Fibroblast of lung (primary cell): ENCODE data around the gene XRN2. TPM values are rescaled to one million over a fixed set of nuclear protein-coding genes. Genes with fewer than 3 reads are reported as not detected.

Experiments
- DNase-seq, 2 donors: peaks; one replicate each; pipeline versions ENCODE4 v3.0.0 to v3.0.0-alpha.2; 2010; ENCODE audit warnings: low read depth in 2 of 2
- H2AFZ ChIP-seq: 2 replicates; pipeline ENCODE4 v1.5.1; 2012; ENCODE audit warnings: low read length, control low read depth, inconsistent platforms
- H3K27ac ChIP-seq: 2 replicates; pipeline ENCODE4 v1.5.1; 2011; ENCODE audit warnings: low read length, control low read depth; ENCODE audit not compliant: insufficient read depth
- H3K27me3 ChIP-seq: 2 replicates; pipeline ENCODE4 v1.5.1; 2011; ENCODE audit warnings: mild to moderate bottlenecking, low read length; ENCODE audit not compliant: control insufficient read depth, insufficient read depth
- H3K36me3 ChIP-seq: 2 replicates; pipeline ENCODE4 v1.5.1; 2011; ENCODE audit warnings: low read length; ENCODE audit not compliant: control insufficient read depth, insufficient read depth
- H3K4me1 ChIP-seq: 2 replicates; pipeline ENCODE4 v1.5.1; 2011; ENCODE audit warnings: low read length; ENCODE audit not compliant: control insufficient read depth, insufficient read depth; ENCODE audit errors: extremely low read depth
- H3K4me2 ChIP-seq: 2 replicates; pipeline ENCODE4 v1.5.1; 2011; ENCODE audit warnings: low read length, control low read depth; ENCODE audit not compliant: insufficient read depth; ENCODE audit errors: extremely low read depth
- H3K4me3 ChIP-seq, 4 experiments: fragments of 200-600 bp in 1 of 4; sonication (generic) in 1 of 4; replicated peaks in 1 of 4; 2 replicates each; pipeline ENCODE4 v1.5.1; 2011 to 2016; ENCODE audit warnings: low read length in 4 of 4, low read depth in 3 of 4, mild to moderate bottlenecking in 3 of 4, control low read depth in 2 of 4, inconsistent platforms in 1 of 4, mixed read lengths in 1 of 4; ENCODE audit not compliant: insufficient read depth in 1 of 4; ENCODE audit errors: control extremely low read depth in 1 of 4
- H3K79me2 ChIP-seq: 2 replicates; pipeline ENCODE4 v1.5.1; 2012; ENCODE audit warnings: mild to moderate bottlenecking, low read length, inconsistent platforms; ENCODE audit not compliant: control insufficient read depth, insufficient read depth
- H3K9ac ChIP-seq: 2 replicates; pipeline ENCODE4 v1.5.1; 2011; ENCODE audit warnings: mild to moderate bottlenecking, low read length, control low read depth; ENCODE audit not compliant: insufficient read depth
- H3K9me3 ChIP-seq: 2 replicates; pipeline ENCODE4 v1.5.1; 2012; ENCODE audit warnings: low read depth, low read length; ENCODE audit not compliant: control insufficient read depth, insufficient read depth
- H4K20me1 ChIP-seq: 2 replicates; pipeline ENCODE4 v1.5.1; 2011; ENCODE audit warnings: low read length; ENCODE audit not compliant: control insufficient read depth, insufficient read depth; ENCODE audit errors: extremely low read depth
- CTCF ChIP-seq, 2 donors: IDR thresholded peaks in 1 of 2; conservative IDR thresholded peaks in 1 of 2; 1 replicate in 1 of 2; 2 replicates in 1 of 2; pipeline ENCODE4 v1.5.1; 2011 to 2012; ENCODE audit warnings: low read length in 2 of 2, control low read depth in 1 of 2, inconsistent platforms in 1 of 2, low read depth in 1 of 2, mild to moderate bottlenecking in 1 of 2
- EZH2 ChIP-seq: IDR thresholded peaks from 2 replicates; pipeline ENCODE4 v1.5.1; 2012; ENCODE audit warnings: low read length, control low read depth, mild to moderate bottlenecking; ENCODE audit errors: missing control alignments
- polyA plus RNA-seq, 2 donors: library from polyadenylated mRNA; depleted of rRNA in 1 of 2; stranded (reverse) in 1 of 2; unstranded in 1 of 2; fragments of >200 nt; gene quantifications; 2 replicates each; pipeline ENCODE4 v1.2.1, GENCODE V29; 2011 to 2012; ENCODE audit warnings: missing spikeins in 1 of 2
- total RNA-seq: library from RNA; depleted of rRNA; stranded (reverse); fragments of >200 nt; gene quantifications from 2 replicates; pipeline ENCODE4 v1.2.1, GENCODE V29; 2014

XRN2 gene
- total and polyA plus RNA-seq, 2 donors (not counting 1 experiment from before 2014, with no cell fraction given), result 99.3 to 99.6 TPM

- Histone ChIP-seq H3K79me2 (no peaks in the 10 kb centered on the region), H3K36me3 (no peaks in the 10 kb centered on the region), H2AFZ (no peak overlapping the region), H3K27me3 (no peaks in the 10 kb centered on the region), H4K20me1 (no peaks in the 10 kb centered on the region), H3K4me1 (peaks cover 3% of the 10 kb centered on the region), H3K4me3 (no peak overlapping the region), H3K27ac (no peak overlapping the region), H3K9ac (no peak overlapping the region), H3K9me3 (no peaks in the 10 kb centered on the region), H3K4me2 (no peak overlapping the region)
- no peak for TF ChIP-seq EZH2
- no peak for TF ChIP-seq CTCF (conservative IDR thresholded peaks at IDR 0.05 in 1 of 2, IDR thresholded peaks at IDR 0.05 in 1 of 2; ENCODE audit: low read depth in 1 of 2, low read length in 2 of 2)
- peak in 1 of 2 donors; percentile 27 for DNase-seq
These were observed 12.1 kb upstream of the XRN2 start for GRCh38 chr20:21291026-21291425.

GRCh38 chr20:21294755-21295154 is 8.4 kb upstream of the XRN2 start:
- H3K4me3 ChIP-seq, result no peak overlapping the region
- no peaks in the 10 kb centered on the region for H3K79me2 ChIP-seq
- H3K9ac ChIP-seq, result no peak overlapping the region
- H3K4me1 ChIP-seq, result peaks cover 3% of the 10 kb centered on the region
- H2AFZ ChIP-seq, result no peak overlapping the region
- no peak for DNase-seq
- TF ChIP-seq CTCF (conservative IDR thresholded peaks at IDR 0.05 in 1 of 2, IDR thresholded peaks at IDR 0.05 in 1 of 2; ENCODE audit: low read depth in 1 of 2, low read length in 2 of 2), result no peak
- no peak for TF ChIP-seq EZH2
- no peaks in the 10 kb centered on the region for H3K27me3 ChIP-seq
- no peak overlapping the region for H3K27ac ChIP-seq
- H3K36me3 ChIP-seq, result no peaks in the 10 kb centered on the region
- no peaks in the 10 kb centered on the region for H4K20me1 ChIP-seq
- no peak overlapping the region for H3K4me2 ChIP-seq
- H3K9me3 ChIP-seq, result no peaks in the 10 kb centered on the region

GRCh38 chr20:21301940-21302663 is 1.0 kb upstream of the XRN2 start:
- H3K9me3 ChIP-seq, result no peaks in the 10 kb centered on the region
- H3K36me3 ChIP-seq, result no peaks in the 10 kb centered on the region
- DNase-seq, result no peak
- no peak for TF ChIP-seq EZH2
- no peak for TF ChIP-seq CTCF (conservative IDR thresholded peaks at IDR 0.05 in 1 of 2, IDR thresholded peaks at IDR 0.05 in 1 of 2; ENCODE audit: low read depth in 1 of 2, low read length in 2 of 2)
- no peak overlapping the region for H2AFZ ChIP-seq
- peak overlapping the region; percentile 99 for H3K9ac ChIP-seq
- peaks cover 22% of the 10 kb centered on the region for H3K79me2 ChIP-seq
- H3K4me3 ChIP-seq, result peak overlapping the region; percentile 55 to 99 (median 78)
- peak overlapping the region; percentile 88 for H3K4me2 ChIP-seq
- H4K20me1 ChIP-seq, result no peaks in the 10 kb centered on the region
- H3K4me1 ChIP-seq, result no peaks in the 10 kb centered on the region
- peak overlapping the region; percentile 99 for H3K27ac ChIP-seq
- no peaks in the 10 kb centered on the region for H3K27me3 ChIP-seq
